ENCODE results near the gene C9orf50.

Gene C9orf50

GRCh38 chr9:129629251-129629820 lies 8.4 kb upstream of the C9orf50 start:
- no peak for DNase-seq

- no peak for DNase-seq
Observed at GRCh38 chr9:129628709-129629108, 7.8 kb upstream of the C9orf50 start.

- no peak for DNase-seq
Observed at GRCh38 chr9:129627556-129628440, 6.9 kb upstream of the C9orf50 start.

- DNase-seq, result peak; percentile 50
Observed at GRCh38 chr9:129626625-129627284, 5.9 kb upstream of the C9orf50 start.

- DNase-seq, result peak; percentile 84
Observed at GRCh38 chr9:129626079-129626624, 5.3 kb upstream of the C9orf50 start, which contains the start of gene NTMT1. TSS of gene NTMT1 (plus strand) at chr9:129626163. CDS start at chr9:129632704, 6,541 bp downstream.

GRCh38 chr9:129624947-129625346 lies 4.0 kb upstream of the C9orf50 start:
- DNase-seq, result peak; percentile 39

- peak; percentile 67 for DNase-seq
Observed at GRCh38 chr9:129624168-129624759, 3.4 kb upstream of the C9orf50 start.

GRCh38 chr9:129623331-129623730 lies 2.4 kb upstream of the C9orf50 start:
- no peak for DNase-seq

- DNase-seq, result no peak
Observed at GRCh38 chr9:129619787-129620668, 873 bp downstream of the C9orf50 start.

GRCh38 chr9:129617167-129617566 lies 3.7 kb downstream of the C9orf50 start:
- no peak for DNase-seq

GRCh38 chr9:129615407-129616285 lies 5.3 kb downstream of the C9orf50 start:
- DNase-seq, result no peak

- no peak for DNase-seq
Observed at GRCh38 chr9:129614932-129615331, 6.0 kb downstream of the C9orf50 start.

- no peak for DNase-seq
Observed at GRCh38 chr9:129613520-129614175, 7.3 kb downstream of the C9orf50 start.

- no peak for DNase-seq
Observed at GRCh38 chr9:129612815-129613519, 7.9 kb downstream of the C9orf50 start.

- DNase-seq, result no peak
Observed at GRCh38 chr9:129612123-129612522, 8.8 kb downstream of the C9orf50 start.

GRCh38 chr9:129611307-129611800 lies 9.5 kb downstream of the C9orf50 start:
- DNase-seq, result no peak

GRCh38 chr9:129610473-129611306 lies 10.2 kb downstream of the C9orf50 start:
- peak; percentile 47 for DNase-seq

GRCh38 chr9:129610213-129610472 lies 10.8 kb downstream of the C9orf50 start:
- no peak for DNase-seq

All from hematopoietic multipotent progenitor cell treated with erythropoietin and hydrocortisone succinate and interleukin-3 and kit ligand, for 8 days (in vitro differentiated cells).